Measurements from ENCODE around the gene GIPR. TPM values are rescaled to one million over a fixed set of nuclear protein-coding genes. Genes with fewer than 3 reads are reported as not detected.
A peak's percentile ranks its signal among the peaks of the same experiment; 100 is the strongest.

The GIPR gene
- total RNA-seq, 4 donors from 2014 or later, result not detected

GRCh38 chr19:45664575-45664974, 3.4 kb upstream of the GIPR start:
- Histone ChIP-seq H3K9me3 (no peaks in the 10 kb centered on the region), H3K4me1 (peaks cover 19 to 21% (median 19%) of the 10 kb centered on the region in 4 donors), H3K27me3 (peaks cover 4 to 93% (median 29%) of the 10 kb centered on the region in 4 donors), H3K4me3 (no peak overlapping the region), H3K27ac (replicated peaks in 1 of 4) (no peak overlapping the region), H3K36me3 (no peaks in the 10 kb centered on the region)
- TF ChIP-seq EP300 (IDR thresholded peaks at IDR 0.05) (no peak), POLR2AphosphoS5 (IDR thresholded peaks at IDR 0.05) (no peak), POLR2A (IDR thresholded peaks at IDR 0.05; ENCODE audit: low read depth) (no peak), CTCF (IDR thresholded peaks at IDR 0.05) (no peak)
- 69% methylated on average over 7 of the region's 7 CpGs for WGBS
- intact Hi-C loops (cut with DNase I), result no loop called here
- no peak for DNase-seq (ENCODE audit: extremely low spot score)

GRCh38 chr19:45668342-45668871, 386 bp downstream of the GIPR start:
- no peak overlapping the region for H3K27ac ChIP-seq (replicated peaks in 1 of 4)

GRCh38 chr19:45670670-45671453, 2.8 kb downstream of the GIPR start:
- TF ChIP-seq EP300 (IDR thresholded peaks at IDR 0.05) (no peak), POLR2AphosphoS5 (IDR thresholded peaks at IDR 0.05) (no peak), CTCF (IDR thresholded peaks at IDR 0.05) (no peak), POLR2A (IDR thresholded peaks at IDR 0.05; ENCODE audit: low read depth) (no peak)
- Histone ChIP-seq H3K36me3 (no peaks in the 10 kb centered on the region), H3K27me3 (peaks cover 6 to 100% (median 53%) of the 10 kb centered on the region in 4 donors), H3K4me3 (peak overlapping the region in 2 of 4 donors; percentile 2 to 12), H3K27ac (replicated peaks in 1 of 4) (no peak overlapping the region), H3K9me3 (no peaks in the 10 kb centered on the region), H3K4me1 (peaks cover 22 to 40% (median 32%) of the 10 kb centered on the region in 4 donors)
- intact Hi-C loops (cut with DNase I), result no loop called here
- WGBS, result 13% methylated on average over 24 of the region's 42 CpGs
- no peak for DNase-seq (ENCODE audit: extremely low spot score)

More at GRCh38 chr19:45668342-45668871, 386 bp downstream of the GIPR start:
- TF ChIP-seq CTCF (IDR thresholded peaks at IDR 0.05) (no peak), EP300 (IDR thresholded peaks at IDR 0.05) (no peak), POLR2AphosphoS5 (IDR thresholded peaks at IDR 0.05) (no peak), POLR2A (IDR thresholded peaks at IDR 0.05; ENCODE audit: low read depth) (no peak)
- Histone ChIP-seq H3K4me1 (peaks cover 22 to 40% (median 32%) of the 10 kb centered on the region in 4 donors), H3K36me3 (no peaks in the 10 kb centered on the region), H3K27me3 (peaks cover 6 to 100% (median 54%) of the 10 kb centered on the region in 4 donors), H3K4me3 (peak overlapping the region; percentile 33 to 49 (median 36)), H3K9me3 (no peaks in the 10 kb centered on the region)
- DNase-seq (ENCODE audit: extremely low spot score), result no peak
- 2% methylated on average over 19 of the region's 19 CpGs for WGBS
- intact Hi-C loops (cut with DNase I), result no loop called here

GRCh38 chr19:45674946-45675345, 6.9 kb downstream of the GIPR start:
- intact Hi-C loops (cut with DNase I), result no loop called here
- H3K27me3 ChIP-seq, result peaks cover 12 to 99% (median 54%) of the 10 kb centered on the region in 4 donors
- 62% methylated on average over 7 of the region's 7 CpGs for WGBS
- no peaks in the 10 kb centered on the region for H3K9me3 ChIP-seq
- TF ChIP-seq EP300 (IDR thresholded peaks at IDR 0.05), result no peak
- no peak for TF ChIP-seq POLR2AphosphoS5 (IDR thresholded peaks at IDR 0.05)
- no peak for TF ChIP-seq POLR2A (IDR thresholded peaks at IDR 0.05; ENCODE audit: low read depth)
- no peak for TF ChIP-seq CTCF (IDR thresholded peaks at IDR 0.05)
- H3K4me1 ChIP-seq, result peaks cover 13 to 33% (median 27%) of the 10 kb centered on the region in 4 donors
- H3K27ac ChIP-seq (replicated peaks in 1 of 4), result no peak overlapping the region
- no peak overlapping the region for H3K4me3 ChIP-seq
- no peak for DNase-seq (ENCODE audit: extremely low spot score)
- H3K36me3 ChIP-seq, result no peaks in the 10 kb centered on the region

All from esophagus muscularis mucosa (tissue), 4 donors.